ENCODE results near the gene GRK6.

GRK6 gene

DNA sequence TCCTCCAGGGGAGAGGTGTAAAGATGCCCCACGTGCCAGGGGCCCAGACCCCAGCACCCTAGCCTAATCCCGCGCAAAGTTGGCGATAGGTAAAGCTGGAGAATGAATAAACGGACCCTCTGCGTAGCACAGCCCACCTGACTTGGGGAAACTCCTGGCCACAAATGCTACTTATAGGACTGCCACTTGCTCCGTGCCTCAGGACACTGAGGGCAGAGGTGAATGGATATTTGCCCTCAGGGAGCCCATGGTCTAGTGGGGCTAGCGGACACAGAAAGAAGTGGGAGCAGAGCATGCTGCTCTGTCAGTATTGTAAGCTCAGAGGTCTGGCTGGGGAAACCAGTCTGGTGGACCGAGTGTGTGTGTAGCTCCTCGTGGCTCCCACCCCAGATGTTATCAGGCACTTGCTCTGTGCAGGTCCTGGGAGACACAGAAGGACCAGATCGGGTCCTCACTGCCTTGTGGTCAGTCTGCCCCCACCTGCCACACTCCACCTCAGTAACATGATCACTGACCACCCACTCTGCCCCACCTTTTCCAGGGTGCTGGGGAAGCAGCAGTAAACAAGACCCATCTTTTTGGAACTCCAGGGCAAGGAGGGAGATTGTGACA, 841 bp downstream of the GRK6 start:
- DNase-seq, result no peak

DNA sequence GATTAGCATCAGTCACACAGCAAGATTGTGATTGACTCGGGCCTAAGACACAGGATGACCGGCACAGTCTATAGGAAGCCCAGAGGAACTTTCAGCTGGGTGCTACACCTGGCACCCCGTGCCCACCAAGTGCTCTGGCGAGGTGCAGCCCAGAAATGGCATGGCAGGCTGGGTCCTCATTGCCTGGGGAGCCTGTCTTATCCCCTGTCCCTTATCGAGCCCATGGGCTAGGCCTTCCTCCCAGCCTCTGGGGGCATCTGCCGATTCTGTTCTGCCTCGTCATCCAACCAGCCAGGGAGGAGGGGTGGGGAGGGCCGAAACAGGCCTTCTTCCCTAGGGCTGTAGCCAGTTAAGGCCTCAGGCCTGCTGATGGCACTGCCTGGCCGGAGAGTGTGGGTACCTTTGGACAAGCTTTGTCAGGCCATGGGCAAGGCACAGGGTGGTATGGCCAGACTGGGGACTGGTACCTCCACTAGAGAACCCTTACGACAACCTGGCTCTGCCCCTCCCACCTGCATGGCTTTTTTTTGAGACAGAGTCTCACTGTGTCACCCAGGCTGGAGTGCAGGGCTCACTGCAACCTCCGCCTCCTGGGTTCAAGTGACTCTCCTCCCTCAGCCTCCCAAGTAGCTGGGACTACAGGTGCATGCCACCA, 1.6 kb downstream of the GRK6 start:
- DNase-seq, result peak in 3 of 6 experiments; percentile 19 to 36 (median 27)

DNA sequence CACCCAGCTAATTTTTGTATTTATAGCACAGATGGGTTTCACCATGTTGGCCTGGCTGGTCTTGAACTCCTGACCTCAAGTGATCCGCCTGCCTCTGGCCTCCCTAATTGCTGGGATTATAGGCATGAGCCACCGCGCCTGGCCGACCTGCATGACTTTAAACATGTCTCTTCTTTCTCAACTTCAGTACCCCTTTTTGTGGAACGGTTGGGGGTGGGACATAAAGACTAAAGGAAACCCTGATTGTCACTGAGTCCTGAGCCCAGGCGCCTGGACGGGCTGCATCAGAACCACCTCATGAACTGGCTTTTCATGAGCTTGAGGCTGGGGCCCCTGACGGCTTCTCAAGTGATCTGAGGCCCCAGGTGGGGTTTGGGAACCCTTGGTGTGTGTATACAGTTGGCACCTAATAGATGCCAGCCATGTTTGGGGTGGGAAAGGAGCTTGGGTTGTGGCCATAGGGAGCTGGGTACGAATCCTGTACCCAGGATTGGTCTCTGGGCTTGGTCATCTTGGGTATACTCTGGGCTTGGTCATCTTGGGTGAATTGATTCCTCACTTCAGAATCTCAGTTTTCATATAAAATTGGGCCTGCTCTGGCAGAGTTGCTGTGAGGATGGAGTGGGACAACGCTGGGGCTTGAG, 2.2 kb downstream of the GRK6 start:
- DNase-seq, result no peak

DNA sequence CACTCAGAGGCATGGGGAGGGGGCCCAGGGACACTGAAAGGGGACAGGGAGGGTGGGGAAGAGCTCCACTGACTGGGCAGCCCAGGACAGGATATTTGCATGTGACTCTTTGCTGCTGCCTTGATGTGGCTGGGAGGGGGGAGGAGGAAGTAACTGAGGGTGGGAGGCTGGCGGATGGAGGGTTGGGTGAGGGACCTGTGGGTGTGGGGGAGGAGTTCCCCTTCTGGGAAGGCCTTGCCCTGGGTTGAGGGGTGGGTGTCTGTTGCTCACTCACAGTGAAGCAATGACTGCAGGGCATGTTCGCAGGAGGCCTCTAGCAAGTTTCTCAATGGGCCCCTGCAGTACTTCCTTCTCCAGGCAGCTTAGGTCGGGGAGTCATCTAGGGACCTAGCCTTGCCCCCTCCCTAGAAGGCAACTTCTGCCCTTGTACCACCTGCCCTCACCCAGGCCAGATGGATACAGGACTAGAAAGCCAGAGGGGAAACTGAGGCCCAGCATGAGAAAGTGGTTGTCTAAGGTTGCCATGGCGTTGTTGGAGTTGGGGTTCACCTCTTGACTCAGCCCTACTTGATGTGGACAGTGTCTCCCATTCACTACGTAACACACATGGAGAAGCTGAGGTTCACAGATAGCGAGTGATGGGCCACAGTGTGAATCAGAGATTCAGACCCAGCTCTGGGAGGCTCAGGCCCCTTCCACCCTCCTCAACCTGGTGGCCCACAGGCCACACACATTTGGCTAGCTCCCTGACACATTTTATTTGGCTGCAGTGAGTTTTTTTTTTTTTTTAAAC, 3.0 kb downstream of the GRK6 start:
- DNase-seq, result peak; percentile 68 to 84 (median 76)

DNA sequence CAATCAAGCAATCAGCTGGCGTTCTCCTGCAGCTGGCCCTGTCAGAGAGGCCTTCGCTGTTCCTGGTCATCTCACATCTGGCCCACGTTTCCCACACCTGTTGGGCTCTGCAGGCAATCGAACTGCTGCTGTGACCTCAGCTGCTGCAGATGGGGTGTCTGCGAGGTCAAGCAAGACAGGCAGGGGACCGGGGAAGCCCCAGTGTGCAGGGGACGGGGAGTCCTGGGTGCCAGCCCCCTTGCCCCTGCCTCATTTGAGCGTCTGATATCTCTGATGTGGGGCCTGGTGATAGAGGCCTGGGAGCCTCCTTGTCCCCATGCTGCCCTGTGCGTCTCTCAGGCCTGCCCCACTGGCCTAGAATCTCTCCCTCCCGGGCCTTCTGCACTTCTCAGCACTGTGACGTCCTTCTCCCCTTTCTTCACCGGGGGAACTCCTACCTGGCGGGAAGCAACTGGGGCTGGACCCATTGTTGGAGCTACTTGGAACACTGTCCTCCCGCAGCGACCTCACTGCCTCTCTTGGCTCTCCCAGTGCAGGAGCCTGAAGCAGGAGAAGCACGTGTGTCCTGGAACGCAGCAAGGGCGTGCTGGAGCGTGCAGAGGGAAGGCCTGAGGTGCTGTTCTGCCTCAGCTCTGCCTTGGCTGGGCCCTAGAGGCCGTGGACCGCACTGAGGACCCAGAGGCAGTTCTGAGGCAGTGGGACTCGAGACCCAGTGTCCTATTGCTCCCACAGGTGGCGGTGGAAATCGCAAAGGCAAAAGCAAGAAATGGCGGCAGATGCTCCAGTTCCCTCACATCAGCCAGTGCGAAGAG, 3.9 kb downstream of the GRK6 start:
- no peak for DNase-seq

DNA sequence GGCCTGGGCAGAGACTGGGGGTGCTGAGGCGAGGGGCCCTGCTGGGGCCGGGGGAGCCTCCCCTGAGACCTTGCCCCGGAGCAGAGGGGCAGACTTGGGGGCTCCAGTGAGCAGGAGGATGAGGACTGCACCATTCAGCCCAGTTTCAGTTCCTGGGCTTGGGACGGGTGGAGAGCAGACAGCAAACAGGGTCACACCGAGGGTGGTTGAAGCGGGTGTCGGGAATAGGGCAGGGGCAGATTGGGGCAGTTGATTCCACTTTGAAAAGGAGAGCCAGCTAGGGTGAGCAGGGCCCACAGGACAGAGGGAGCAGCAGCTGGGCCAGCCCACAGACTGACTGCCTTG, 4.5 kb downstream of the GRK6 start:
- DNase-seq, result peak in 1 of 6 experiments; percentile 41

DNA sequence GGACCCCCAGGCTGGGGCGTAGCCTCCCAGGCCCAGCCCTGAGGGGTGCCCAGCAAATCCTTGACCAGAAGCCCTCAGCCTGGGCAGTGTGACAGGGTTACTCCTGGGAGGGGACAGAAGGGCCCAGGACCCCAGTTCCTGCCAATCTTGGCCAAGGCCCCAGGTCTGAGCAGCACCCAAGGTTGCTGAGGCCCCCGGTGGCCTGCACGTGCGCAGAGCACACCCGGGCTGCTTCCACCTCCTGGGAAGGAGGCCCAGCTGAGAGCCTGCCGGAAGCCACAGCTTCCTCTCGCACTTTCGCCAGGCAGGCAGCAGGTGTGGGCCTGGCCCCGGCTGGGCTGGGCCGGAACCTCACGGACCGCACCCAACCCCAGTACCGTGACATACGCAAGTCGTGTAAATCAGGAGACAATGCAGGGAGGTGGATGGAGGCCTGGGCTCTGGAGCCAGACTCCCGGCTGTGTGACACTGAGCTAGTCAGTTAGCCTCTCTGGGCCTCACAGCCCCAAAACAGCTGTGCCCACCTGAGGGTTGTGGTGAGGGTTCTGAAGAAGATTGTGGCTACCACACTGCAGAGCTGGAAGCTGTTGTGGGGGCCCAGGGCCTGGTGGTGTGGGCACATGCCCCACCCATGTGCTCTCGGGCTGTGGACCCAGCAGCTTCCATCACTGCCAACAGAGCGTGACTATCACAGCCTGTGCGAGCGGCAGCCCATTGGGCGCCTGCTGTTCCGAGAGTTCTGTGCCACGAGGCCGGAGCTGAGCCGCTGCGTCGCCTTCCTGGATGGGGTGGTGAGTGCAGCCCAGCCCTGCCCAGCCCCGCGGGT, 5.1 kb downstream of the GRK6 start:
- DNase-seq, result peak; percentile 51 to 77 (median 68)

DNA sequence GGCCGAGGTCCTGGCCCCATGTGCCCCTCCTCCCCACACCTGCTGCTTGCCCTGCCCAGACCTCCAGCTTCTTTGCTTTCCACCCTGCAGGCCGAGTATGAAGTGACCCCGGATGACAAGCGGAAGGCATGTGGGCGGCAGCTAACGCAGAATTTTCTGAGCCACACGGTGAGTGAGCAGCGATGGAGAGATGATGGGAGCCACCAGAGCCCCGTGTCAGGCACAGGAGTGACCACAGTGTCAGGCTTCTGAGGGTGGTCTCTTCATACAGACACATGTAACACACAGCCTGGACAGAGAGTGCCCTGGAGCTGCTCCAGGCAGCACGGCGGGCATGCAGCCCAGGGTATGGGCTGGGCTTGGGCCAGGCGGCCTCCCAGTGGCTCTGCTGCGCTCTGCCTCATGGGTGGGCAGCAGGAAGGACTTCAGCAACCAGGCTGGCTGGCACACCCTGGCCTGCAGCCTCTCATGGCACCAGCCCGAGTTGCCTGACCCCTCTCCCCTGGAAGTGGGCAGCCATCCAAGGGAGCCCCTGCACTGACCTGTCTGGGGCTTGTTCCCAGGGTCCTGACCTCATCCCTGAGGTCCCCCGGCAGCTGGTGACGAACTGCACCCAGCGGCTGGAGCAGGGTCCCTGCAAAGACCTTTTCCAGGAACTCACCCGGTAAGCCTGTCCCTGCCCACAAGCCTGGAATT, 5.8 kb downstream of the GRK6 start:
- DNase-seq, result peak in 1 of 6 experiments; percentile 51

DNA sequence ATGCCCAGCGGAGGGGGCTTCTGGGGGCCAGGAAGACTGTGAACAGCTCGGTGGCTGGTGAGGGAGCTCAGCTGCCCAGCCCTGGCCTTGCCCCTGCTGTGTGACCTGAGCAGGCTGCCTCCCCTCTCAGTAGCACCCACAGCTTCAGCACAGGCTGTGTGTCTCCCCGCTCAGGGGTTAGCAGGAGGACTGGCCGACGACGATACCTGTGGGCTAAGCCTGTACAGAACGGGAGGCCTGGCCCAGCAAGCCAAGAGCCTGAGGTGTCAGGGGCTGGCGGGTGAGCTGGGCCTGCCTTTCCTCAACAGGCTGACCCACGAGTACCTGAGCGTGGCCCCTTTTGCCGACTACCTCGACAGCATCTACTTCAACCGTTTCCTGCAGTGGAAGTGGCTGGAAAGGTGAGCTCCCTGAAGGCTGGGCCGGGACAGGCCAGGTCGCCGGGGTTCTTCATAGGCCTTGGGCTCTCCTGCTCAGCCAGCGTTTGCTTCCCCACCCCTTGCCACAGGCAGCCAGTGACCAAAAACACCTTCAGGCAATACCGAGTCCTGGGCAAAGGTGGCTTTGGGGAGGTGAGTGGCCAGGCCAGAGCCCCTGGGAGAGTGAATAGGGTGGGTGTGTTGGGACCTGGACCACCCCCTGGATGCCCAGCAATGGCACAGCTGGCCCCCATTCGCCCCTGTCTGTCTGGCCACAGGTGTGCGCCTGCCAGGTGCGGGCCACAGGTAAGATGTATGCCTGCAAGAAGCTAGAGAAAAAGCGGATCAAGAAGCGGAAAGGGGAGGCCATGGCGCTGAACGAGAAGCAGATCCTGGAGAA, 6.6 kb downstream of the GRK6 start:
- no peak for DNase-seq

DNA sequence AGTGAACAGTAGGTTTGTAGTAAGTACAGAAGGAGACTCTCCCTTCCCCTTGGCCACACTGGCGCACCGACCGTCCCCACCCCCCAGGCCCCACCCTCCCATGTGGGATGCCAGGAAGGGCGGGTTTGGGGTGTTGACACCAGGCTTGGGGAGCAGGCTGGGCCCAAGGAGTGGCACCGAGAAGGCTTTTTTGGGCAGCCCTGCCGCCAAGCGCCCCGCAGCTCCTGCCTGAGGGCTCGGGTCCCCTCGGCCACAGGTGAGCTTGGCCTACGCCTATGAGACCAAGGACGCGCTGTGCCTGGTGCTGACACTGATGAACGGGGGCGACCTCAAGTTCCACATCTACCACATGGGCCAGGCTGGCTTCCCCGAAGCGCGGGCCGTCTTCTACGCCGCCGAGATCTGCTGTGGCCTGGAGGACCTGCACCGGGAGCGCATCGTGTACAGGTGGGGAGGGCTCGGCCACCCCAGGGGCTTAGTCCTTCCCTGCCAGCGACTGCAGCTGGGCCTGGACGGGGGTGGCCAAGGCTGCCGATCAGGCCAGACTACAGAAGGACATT, 7.3 kb downstream of the GRK6 start:
- DNase-seq, result no peak

DNA sequence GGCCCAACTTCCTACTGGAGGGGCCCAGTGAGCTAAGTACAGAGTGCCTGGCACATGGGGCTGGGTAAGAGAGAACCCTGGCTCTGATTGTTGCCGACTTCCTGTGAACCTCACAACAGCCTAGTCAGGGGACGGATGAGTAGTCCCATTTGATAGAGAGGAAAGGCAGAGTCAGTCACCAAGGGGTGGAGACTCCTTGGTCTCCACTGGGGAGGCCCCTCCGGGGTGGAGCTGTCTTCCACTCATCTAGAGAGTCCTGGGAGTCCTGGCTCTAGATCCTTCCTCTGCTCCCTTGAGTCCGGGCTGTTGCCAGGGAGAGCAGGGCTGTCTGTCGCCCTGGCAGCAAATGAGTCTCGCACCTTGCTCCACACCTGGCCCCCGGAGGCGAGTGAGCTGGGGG, 8.0 kb downstream of the GRK6 start:
- peak in 4 of 6 experiments; percentile 20 to 54 (median 34) for DNase-seq

DNA sequence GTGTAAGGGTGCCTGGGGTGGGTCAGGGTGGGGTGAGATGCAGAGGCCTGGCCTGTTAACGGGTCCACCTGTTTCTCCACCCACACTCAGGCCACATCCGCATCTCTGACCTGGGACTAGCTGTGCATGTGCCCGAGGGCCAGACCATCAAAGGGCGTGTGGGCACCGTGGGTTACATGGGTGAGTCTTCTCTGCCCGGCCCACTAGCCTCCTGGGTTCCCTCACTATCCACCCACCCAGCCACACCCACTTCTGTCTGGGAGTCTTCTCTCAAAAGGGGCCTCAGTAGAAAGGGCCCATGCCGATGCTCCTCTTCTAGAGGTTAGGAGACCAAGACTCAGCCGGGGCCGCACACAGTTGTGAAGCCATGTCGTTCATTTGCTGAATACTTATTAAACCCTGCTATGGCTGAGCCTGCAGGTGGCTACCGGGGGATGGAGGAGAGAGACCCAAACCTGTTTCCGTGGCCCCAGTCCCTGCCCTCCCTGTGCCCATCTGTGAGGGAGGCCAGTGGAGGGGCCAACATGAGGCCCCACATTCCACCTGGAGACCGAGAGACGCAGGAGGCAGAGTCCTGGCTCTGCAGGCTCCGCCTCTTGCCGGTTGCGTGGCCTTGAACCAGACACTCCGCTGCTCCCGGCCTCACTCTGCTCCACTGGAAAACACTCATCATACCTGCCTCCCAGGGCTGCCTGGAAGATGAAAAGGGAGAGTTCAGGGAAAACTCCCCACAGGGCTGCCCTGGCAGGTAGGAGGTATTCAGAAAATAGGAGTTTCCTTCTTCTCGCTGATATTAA, 8.7 kb downstream of the GRK6 start:
- no peak for DNase-seq

DNA sequence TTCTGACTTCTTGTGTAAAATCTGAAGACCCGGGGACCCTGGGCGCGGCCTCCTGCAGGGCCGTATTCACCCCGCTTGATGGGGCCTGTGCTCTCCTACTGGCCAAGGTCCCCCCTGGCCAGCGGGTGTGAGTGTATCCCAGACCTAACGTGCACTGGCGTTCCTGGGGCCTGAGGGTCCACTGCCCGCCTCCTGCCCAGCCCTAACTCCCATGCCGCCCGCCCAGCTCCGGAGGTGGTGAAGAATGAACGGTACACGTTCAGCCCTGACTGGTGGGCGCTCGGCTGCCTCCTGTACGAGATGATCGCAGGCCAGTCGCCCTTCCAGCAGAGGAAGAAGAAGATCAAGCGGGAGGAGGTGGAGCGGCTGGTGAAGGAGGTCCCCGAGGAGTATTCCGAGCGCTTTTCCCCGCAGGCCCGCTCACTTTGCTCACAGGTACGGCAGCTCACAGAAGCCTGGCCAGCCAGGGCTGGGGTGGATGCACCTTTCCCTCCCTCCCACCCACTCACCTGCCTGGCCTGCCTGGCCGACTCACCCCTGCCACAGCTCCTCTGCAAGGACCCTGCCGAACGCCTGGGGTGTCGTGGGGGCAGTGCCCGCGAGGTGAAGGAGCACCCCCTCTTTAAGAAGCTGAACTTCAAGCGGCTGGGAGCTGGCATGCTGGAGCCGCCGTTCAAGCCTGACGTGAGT, 9.5 kb downstream of the GRK6 start:
- no peak for DNase-seq

DNA sequence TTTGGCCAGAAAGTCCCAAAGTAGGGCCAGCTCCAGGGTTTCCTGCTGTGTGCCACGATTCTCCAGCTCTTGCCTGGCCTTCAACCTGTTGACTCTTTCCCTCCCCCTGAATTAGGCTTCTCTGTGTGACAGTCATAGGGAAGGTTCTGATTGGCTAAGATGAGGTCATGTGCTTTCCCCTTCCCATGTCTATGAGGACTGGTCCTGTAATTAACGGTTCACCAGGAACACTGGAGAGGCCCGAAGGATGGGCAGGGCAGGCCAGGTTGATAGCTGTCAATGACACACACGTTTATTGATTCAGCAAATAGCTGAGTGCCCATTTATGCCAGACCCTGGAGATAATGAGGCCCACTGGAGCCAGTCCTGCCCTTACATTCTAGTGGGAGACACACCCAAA, 11.1 kb downstream of the GRK6 start:
- no peak for DNase-seq

DNA sequence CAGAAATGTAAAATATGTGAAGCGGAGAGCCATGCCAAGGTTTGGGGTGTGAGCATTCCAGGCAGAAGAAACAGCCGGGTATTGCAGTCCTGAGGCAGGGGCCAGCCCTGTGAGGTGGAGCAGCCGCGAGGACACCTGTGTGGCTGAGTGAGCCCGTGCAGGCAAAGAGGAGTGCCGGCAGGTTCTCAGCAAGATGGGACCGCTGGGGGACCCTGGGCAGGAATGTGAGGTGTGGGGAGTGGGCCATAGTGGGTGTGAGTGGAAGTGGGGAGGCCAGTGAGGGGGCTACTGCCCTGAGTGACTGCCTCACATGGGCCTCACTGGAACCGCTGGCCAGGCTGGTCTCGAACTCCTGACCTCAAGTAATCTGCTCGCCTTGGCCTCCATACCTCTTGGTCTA, 12.0 kb downstream of the GRK6 start:
- DNase-seq, result no peak

DNA sequence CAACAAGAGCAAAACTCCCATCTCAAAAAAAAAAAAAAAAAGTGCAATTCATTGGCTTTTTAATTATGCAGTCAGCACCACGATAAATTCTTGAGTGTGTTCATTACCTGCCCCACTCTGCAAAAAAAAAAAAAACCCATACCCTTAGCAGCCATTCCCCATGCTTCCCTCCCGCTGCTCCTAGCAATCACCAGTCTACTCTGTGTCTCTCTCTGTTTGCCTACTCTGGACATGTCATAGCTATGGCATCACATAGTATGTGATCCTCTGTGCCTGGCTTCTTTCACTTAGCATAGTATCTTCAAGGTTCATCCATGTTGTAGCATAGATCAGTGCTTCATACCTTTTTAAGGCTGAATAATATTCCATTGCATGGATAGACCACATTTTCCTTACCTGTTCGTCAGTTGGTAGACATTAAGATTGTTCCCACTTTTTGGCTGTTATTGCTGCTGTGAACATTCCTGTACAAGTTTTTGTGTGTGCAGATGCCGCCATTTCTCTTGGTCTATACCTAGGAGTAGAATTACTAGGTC, 13.1 kb downstream of the GRK6 start:
- no peak for DNase-seq

DNA sequence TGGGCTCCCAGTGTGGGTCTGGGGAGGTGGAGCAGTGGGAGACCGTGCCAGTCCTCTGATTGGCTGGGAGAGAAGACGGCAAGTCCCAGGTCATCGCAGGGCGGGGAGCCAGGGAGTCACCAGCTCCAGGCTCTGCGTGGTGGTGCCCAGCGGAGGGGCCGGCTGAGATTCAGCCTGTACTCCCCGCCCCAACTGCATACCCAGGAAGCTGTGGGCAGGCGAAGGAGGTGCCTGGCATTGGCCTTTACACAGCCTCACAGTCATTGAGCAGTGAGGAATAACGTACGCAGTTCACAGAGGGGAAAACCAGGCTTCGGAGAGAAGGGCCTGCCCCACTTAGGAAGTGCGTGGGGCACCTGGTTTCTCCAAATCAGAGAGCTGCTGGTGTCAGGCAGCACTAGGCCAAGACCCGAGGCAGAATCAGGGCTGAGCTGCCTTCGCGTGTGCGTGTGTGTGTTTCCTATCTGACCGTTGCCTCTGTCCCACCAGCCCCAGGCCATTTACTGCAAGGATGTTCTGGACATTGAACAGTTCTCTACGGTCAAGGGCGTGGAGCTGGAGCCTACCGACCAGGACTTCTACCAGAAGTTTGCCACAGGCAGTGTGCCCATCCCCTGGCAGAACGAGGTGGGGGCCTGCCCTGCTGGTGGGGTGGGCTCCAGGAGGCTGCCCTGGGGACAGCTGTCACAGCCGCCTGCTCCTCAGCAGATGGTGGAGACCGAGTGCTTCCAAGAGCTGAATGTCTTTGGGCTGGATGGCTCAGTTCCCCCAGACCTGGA, 13.9 kb downstream of the GRK6 start:
- DNase-seq, result peak in 4 of 6 experiments; percentile 28 to 44 (median 32)
